ENCODE measurements around the gene LMNTD1. TPM values are rescaled to one million over a fixed set of nuclear protein-coding genes. Genes with fewer than 3 reads are reported as not detected.
A peak's percentile ranks its signal among the peaks of the same experiment; 100 is the strongest.

The LMNTD1 gene
- total RNA-seq, 2 donors from 2014 or later = 1.0 TPM; not detected in 1

GRCh38 chr12:25590011-25590721 lies 37.1 kb upstream of the LMNTD1 start:
- no peak for DNase-seq (ENCODE audit: low spot score)
- Histone ChIP-seq H3K36me3 (no peaks in the 10 kb centered on the region), H3K4me3 (no peak overlapping the region), H3K27me3 (no peaks in the 10 kb centered on the region), H3K9me3 (peaks cover 0 to 7% of the 10 kb centered on the region in 2 donors), H3K4me1 (peaks cover 0 to 6% of the 10 kb centered on the region in 2 donors), H3K27ac (no peak overlapping the region)
- no peak for TF ChIP-seq CTCF (IDR thresholded peaks at IDR 0.05)

- H3K9me3 ChIP-seq = peaks cover 0 to 7% of the 10 kb centered on the region in 2 donors
- no peak overlapping the region for H3K27ac ChIP-seq
- H3K4me3 ChIP-seq = no peak overlapping the region
- H3K36me3 ChIP-seq = no peaks in the 10 kb centered on the region
- DNase-seq (ENCODE audit: low spot score) = no peak
- no peaks in the 10 kb centered on the region for H3K27me3 ChIP-seq
- peaks cover 0 to 23% of the 10 kb centered on the region in 2 donors for H3K4me1 ChIP-seq
- TF ChIP-seq CTCF (IDR thresholded peaks at IDR 0.05) = no peak
Measured at GRCh38 chr12:25587346-25587745, 34.3 kb upstream of the LMNTD1 start.

- no peak overlapping the region for H3K4me3 ChIP-seq
- no peak for TF ChIP-seq CTCF (IDR thresholded peaks at IDR 0.05)
- no peaks in the 10 kb centered on the region for H3K27me3 ChIP-seq
- peak overlapping the region in 1 of 2 donors; percentile 71 for H3K27ac ChIP-seq
- peaks cover 0 to 7% of the 10 kb centered on the region in 2 donors for H3K9me3 ChIP-seq
- H3K36me3 ChIP-seq = no peaks in the 10 kb centered on the region
- H3K4me1 ChIP-seq = peaks cover 0 to 23% of the 10 kb centered on the region in 2 donors
- DNase-seq (ENCODE audit: low spot score) = no peak
Measured at GRCh38 chr12:25585662-25586061, 32.6 kb upstream of the LMNTD1 start.

- no peaks in the 10 kb centered on the region for H3K36me3 ChIP-seq
- peak; percentile 79 for DNase-seq (ENCODE audit: low spot score)
- peaks cover 0 to 23% of the 10 kb centered on the region in 2 donors for H3K4me1 ChIP-seq
- H3K27ac ChIP-seq = peak overlapping the region in 1 of 2 donors; percentile 71
- peaks cover 0 to 7% of the 10 kb centered on the region in 2 donors for H3K9me3 ChIP-seq
- H3K27me3 ChIP-seq = no peaks in the 10 kb centered on the region
- no peak overlapping the region for H3K4me3 ChIP-seq
- TF ChIP-seq CTCF (IDR thresholded peaks at IDR 0.05) = no peak
Measured at GRCh38 chr12:25585021-25585523, 32.0 kb upstream of the LMNTD1 start.

GRCh38 chr12:25584596-25584995 lies 31.5 kb upstream of the LMNTD1 start:
- no peak for TF ChIP-seq CTCF (IDR thresholded peaks at IDR 0.05)
- Histone ChIP-seq H3K4me1 (peaks cover 0 to 23% of the 10 kb centered on the region in 2 donors), H3K27ac (peak overlapping the region in 1 of 2 donors; percentile 71), H3K27me3 (no peaks in the 10 kb centered on the region), H3K9me3 (peaks cover 0 to 7% of the 10 kb centered on the region in 2 donors), H3K36me3 (no peaks in the 10 kb centered on the region), H3K4me3 (no peak overlapping the region)
- no peak for DNase-seq (ENCODE audit: low spot score)

Measured in right atrium auricular region (tissue), 2 donors.